ENCODE measurements around the gene AASDH. TPM values are rescaled to one million over a fixed set of nuclear protein-coding genes. Genes with fewer than 3 reads are reported as not detected.

Gene AASDH
- total RNA-seq, 1 experiment from 2014 or later, result 12.6 TPM

- TF ChIP-seq E2F1 (CRISPR knock-in tag; IDR thresholded peaks at IDR 0.05) (no peak; the same call in none of the 2 replicates), ETV6 (CRISPR knock-in tag; IDR thresholded peaks at IDR 0.05) (peak; percentile 32; the same call in 1 of the 2 replicates), PREB (CRISPR knock-in tag; IDR thresholded peaks at IDR 0.05; ENCODE audit: borderline replicate concordance) (no peak), ZNF281 (CRISPR knock-in tag; IDR thresholded peaks at IDR 0.05) (no peak), GRHL2 (CRISPR knock-in tag; IDR thresholded peaks at IDR 0.05; ENCODE audit: insufficient replicate concordance, severe bottlenecking) (no peak), USF1 (CRISPR knock-in tag; IDR thresholded peaks at IDR 0.05) (0 out of 2 replicates have a peak, but pooled peaks have one; percentile 17), FOXP1 (CRISPR knock-in tag; IDR thresholded peaks at IDR 0.05; ENCODE audit: borderline replicate concordance) (0 out of 2 replicates have a peak, but pooled peaks have one; percentile 67), RELA (CRISPR knock-in tag; IDR thresholded peaks at IDR 0.05; ENCODE audit: borderline replicate concordance) (no peak), NFE2L1 (CRISPR knock-in tag; IDR thresholded peaks at IDR 0.05) (peak; percentile 80; the same call in 1 of the 2 replicates), CREM (CRISPR knock-in tag; IDR thresholded peaks at IDR 0.05) (peak; percentile 70; the same call in 1 of the 2 replicates), USF2 (CRISPR knock-in tag; IDR thresholded peaks at IDR 0.05) (peak; percentile 54), FOXK1 (CRISPR knock-in tag; IDR thresholded peaks at IDR 0.05) (peak; percentile 66), IRF2 (CRISPR knock-in tag; IDR thresholded peaks at IDR 0.05; ENCODE audit: borderline replicate concordance, low read depth) (no peak), ELF4 (CRISPR knock-in tag; IDR thresholded peaks at IDR 0.05; ENCODE audit: low read depth) (no peak), PRRX2 (CRISPR knock-in tag; IDR thresholded peaks at IDR 0.05) (no peak), MXD4 (CRISPR knock-in tag; IDR thresholded peaks at IDR 0.05; ENCODE audit: borderline replicate concordance) (no peak), SMAD3 (CRISPR knock-in tag; IDR thresholded peaks at IDR 0.05; ENCODE audit: borderline replicate concordance) (peak; percentile 64; the same call in 1 of the 2 replicates), ZNF425 (CRISPR knock-in tag; conservative IDR thresholded peaks at IDR 0.05) (no peak), RORB (CRISPR knock-in tag; IDR thresholded peaks at IDR 0.05) (no peak), CBFB (CRISPR knock-in tag; IDR thresholded peaks at IDR 0.05; ENCODE audit: low read depth) (peak; percentile 33; the same call in 1 of the 2 replicates), ZNF423 (CRISPR knock-in tag; IDR thresholded peaks at IDR 0.05) (0 out of 2 replicates have a peak, but pooled peaks have one; percentile 14), MAX (CRISPR knock-in tag; IDR thresholded peaks at IDR 0.05) (peak; percentile 97), EMX1 (CRISPR knock-in tag; IDR thresholded peaks at IDR 0.05) (no peak), STAT6 (CRISPR knock-in tag; conservative IDR thresholded peaks at IDR 0.05; ENCODE audit: low read depth) (no peak)
Measured at GRCh38 chr4:56435140-56435926, 48.0 kb upstream of the AASDH start, which contains the start of gene PPAT (continued).
